GM12891 (cell line): Measurements from ENCODE around the gene CDS2.

ENCODE experiments used
- PAX5 ChIP-seq: IDR thresholded peaks from 2 replicates; pipeline ENCODE4 v1.6.1; 2011; ENCODE audit warnings: low read length, moderate library complexity, mild to moderate bottlenecking; ENCODE audit not compliant: insufficient read depth, severe bottlenecking
- POLR2A ChIP-seq: IDR thresholded peaks from 2 replicates; pipeline ENCODE4 v1.6.1; 2011; ENCODE audit warnings: low read depth, low read length, control low read depth
- POLR2AphosphoS5 ChIP-seq: IDR thresholded peaks from 2 replicates; pipeline ENCODE4 v1.6.1; 2011; ENCODE audit warnings: low read depth, low read length, control low read depth
- SPI1 ChIP-seq: IDR thresholded peaks from 2 replicates; pipeline ENCODE4 v1.6.1; 2011; ENCODE audit warnings: low read depth, low read length, control low read depth
- TAF1 ChIP-seq: IDR thresholded peaks from 2 replicates; pipeline ENCODE4 v1.6.1; 2011; ENCODE audit warnings: low read depth, low read length, control low read depth

DNA sequence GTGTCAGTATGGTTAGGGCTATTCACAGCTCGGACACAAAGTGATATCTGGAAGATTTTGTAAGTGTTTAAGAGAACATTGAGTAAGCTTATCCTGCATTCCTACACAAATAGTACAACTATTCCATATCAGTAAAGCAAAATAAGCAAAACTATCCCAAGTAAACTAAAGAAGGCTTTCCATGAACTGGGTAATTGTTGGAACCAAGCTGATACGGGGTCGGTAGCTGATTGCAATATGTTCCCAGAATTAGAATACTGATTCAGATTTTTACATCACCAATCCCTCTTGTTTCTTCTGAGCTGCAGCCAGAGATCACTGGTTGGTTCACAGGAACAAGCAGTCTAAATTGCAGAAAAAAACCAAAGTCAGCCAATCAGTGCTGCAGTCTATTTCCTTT is 54.1 kb downstream of the CDS2 start:
- TF ChIP-seq POLR2A (no peak), POLR2AphosphoS5 (no peak), PAX5 (no peak), TAF1 (no peak), SPI1 (no peak)
